GM18519 (cell line): Measurements from ENCODE around the gene HOXC11.

Experiments used
- ATAC-seq: cut with Tn5 transposase; IDR thresholded peaks from one replicate; pipeline ENCODE4 v1.9.1; 2021; ENCODE audit warnings: mild to moderate bottlenecking, moderate library complexity; ENCODE audit not compliant: unreplicated experiment, low FRiP score

The HOXC11 gene

DNA sequence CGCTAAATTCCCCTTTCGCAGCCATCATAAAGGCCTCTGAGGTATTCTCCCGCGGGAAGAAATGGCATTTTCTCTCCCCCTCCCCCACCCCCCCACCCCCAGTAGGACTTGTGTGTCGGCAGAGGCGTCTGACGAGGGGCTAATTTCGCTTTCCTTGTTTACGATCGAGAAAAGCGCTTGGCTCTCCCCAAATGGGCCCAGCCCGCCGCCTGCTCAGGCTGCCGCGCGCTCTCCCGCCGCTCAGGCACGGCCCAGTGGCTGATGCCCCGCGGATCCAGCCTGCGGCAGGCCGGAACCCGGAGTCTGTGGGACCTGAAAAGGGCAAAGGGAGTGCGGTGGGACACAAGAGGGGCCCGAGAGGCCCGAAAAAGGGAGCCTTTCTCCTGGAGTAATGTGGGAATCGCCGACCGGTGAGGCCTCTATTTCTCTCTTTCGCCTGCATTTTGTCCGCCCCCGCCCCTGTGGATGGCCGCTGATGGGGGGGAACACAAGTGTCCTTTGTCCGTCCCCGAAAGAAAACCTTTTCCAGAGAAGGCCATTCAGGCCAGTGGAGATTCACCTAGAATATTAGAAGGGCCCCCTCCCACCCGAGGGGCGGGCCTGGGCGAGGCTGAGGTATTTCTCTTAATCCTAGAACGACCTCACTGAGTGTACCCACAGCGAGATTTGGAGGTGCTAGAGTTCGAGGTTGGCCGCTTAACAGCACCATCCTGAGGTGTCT lies 46.3 kb downstream of the HOXC11 start:
- no peak for ATAC-seq

DNA sequence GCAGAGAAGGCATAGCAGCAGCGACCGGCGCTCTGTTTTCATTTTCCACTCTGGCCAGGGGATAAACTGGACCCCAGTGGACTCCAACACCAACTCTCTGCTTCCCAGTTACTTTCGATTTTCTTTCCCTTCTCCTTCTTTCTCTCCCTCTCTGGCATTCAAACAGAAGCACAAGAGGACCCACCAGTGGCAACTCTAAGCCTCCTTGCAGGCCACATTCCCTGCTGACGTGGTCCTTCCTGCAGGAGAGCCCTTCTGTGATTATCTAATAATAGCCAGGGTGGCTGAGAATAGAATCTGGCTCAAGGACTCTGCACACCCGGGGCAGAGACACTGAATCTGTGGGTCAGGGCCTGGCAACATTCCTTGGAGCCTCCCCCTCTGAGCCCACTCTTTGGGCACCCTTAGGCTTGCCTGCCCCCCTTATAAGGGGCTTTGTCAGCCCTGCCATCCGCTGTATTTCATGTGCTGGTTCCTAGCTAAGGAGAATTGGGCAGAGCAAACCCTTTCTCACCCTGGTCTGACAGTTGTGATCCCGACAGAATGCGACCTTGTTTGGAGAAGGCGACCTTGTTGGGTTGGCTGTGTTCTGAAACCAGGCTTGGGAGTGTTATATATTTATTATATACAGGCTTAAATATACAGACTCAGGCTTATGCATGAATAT lies 47.1 kb downstream of the HOXC11 start:
- ATAC-seq = no peak

DNA sequence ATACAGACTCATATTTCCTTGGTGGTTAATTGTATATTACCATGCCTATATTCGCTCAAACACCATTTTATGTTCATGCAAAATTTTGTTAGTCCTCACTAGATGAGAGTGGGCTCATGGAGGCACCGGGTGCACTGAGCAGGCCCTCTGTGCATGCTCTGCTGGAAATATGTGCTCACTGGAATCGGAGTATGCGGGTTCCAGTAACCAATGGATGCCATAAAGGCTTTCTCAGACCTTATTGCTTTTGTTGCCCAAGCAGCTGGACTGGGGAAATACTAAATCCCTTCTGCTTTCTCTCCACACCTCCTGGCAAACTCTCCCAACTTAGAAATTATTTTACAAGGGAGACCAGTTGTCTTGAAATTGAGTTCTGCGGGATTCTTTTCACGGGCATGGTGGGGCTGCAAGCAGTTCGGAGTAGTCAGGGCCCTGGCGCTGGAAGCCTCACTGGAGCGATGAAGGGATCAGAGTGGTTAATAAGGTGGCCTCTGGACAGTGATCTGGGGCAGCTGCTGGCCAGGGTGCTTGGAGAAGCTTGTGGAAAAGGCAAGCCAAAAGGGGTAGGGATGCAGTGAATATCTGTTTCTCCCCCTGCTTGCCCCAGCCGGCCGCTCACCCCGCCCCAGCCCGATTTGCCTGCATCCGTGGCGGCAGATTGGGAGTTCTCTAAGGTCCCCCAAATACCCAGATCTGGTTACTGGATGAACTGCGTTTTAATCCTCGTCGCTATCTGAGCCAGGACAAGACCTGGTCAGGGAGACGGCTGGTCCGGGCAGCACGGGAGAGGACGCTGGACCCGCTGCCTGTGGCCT lies 47.9 kb downstream of the HOXC11 start:
- ATAC-seq = no peak

DNA sequence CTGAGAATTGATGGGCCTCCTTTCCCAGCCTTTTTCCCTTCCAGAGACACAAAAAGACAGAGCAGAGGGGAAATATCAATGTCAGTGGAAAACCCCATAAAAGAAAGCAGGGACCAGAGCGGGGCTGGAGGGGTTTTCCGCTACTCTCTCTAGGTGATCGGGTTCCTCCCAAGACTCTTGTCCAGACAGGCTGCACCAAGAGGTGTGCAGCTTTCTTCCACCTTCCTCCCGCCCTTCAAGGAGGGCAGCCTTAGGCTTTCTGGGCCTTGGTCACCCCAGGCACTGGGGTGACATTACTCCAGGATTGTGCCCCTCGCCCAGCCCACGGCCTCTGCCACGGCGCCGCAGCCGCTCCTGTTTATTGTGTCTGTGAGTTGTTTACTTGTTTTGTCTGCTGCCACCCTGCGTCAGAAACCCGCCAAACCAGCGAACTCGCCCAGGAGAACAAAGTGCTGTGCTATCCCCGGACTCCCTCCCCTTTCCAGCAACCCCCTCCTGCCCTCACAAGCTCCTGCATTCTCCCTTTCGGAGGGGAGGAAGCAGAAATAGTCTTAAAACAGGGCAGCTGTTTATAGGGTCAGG lies 48.6 kb downstream of the HOXC11 start:
- ATAC-seq = no peak

DNA sequence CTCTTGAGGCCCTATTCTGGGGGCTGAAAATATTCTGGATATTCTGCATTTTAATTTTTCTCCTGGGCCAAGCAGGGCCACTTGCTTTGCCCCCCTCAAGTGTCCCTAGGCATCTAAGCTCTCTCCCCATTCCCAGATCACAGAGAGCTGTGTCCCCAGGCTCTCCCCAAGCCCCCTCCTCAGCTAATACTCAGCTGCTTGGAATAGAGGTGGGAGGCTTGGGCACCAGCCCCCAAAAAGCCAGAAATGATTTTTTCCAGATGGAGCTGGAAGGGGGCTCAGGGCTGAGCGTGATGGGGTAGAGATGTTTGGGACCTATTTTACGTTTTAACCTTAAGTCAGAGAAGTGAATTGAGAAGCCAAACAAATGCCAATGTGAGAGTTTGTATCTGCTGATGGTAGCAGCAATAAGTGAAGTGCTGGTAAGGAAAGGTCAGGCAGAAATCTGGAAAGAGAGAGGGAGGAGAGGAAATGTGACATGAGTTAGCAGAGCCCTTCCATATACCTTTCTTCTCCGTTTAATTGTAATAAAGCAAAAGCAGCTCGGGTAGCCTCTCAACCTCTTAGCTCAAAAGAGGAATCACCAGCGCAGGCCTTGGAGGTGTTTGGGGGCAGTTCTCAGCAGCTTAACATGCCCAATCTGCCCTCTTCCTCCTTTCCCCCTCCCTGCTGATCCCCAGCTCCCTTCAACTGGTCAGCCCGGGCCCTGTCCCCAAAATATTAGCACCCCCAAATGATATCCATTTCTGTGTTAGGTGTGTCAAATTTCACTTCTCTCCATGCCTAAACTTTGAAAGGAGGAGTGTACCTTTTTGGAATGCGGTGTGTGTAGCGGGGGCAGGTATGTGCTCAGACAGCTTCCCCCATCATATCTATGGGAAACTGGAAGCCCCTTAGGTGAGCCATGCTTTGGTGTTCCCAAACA lies 50.3 kb downstream of the HOXC11 start:
- ATAC-seq = no peak

DNA sequence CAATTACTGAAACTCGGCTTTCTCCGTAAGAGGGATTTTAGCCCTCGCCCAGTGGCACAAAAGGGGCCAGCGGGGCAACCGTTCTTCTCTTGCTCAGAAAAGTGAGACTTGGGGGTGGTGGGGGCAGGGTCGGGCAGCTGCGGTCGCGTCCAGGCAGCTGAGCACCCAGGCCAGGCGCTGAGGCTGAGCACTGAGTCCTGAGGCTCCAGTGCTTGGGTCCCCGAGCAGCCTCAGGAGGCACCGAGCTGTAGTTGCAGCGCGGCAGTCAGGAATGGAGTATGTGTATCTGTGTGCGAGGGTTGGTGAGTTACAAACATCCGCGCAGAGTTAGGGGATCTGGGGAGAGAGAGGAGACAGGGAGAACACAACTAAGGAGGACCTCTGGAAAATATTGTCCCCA lies 51.2 kb downstream of the HOXC11 start:
- no peak for ATAC-seq

DNA sequence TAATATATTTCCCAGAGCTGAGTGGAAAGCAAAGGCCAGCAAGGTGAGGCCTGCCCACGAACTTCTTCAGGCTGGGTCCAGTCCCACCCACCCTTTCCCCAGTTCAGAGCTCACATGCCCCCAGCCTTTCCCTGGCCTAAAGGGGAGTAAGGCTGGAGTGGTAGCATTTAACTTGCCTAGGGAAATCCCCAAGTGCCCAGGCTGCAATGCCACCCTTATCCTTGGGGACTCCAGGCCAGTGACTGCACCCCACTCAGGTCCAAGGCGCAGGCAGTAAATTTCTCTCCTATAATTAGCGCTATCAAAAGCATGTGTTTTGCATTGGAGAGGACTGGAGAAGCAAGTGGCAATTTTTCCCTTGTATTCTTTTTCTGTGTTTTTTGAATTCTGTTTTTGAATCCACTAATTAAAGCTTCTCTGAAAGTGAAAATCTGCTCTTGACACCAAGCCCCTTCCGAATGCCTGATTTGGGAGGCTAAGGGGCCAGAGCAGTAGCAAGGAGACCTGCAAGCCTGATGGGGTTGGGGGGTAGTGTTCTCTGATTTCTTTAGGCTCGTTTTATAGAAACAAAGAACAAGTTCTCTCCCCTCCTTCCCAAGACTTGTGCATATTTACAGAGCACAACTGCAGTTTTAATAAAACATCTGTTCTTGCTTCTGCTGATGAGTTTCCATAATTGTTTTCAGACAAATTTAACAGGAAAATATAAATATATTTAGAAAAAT lies 51.8 kb downstream of the HOXC11 start:
- ATAC-seq = no peak

DNA sequence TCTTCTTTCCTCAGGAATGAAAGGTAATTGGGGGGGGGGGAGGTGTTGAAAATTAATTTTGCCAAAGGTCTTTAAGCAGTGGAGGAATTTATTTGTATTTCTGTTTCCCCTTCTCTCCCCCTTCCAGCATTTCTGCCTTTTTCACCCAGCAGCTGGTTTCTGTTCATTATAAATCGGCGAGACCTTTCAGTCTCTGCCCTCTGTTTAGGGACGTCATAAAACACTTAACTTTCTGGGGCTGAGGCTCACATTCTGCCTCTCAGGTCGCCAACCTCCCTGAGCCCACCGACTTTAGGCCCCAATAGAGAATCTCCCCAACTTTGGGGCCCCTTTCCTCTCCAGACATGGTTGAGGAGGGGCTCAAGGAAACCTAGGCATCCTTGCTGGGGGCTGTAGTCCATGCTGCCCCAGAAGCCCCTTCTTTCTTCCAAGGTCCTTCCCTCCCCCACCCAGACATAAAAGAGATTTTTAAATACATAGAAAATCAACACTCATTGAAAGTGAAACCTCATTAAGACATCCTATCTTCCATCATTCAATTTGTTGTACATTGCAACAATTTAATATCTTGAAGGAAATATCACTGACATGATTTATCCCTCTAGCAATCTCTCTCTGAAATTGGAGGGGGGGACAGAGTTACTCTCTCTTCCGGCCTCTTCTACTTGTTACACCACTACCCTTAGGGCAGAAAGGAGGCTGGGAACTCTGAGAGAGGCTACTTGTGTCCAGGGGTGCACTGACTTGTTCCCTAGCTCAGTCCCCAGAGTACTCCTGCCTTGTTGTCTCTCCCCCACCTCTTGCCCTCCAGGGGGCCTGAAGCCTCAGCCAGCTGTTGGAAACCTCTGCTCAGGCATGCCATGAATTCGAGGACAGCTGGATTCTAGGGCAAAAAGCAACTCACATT lies 52.8 kb downstream of the HOXC11 start:
- no peak for ATAC-seq

DNA sequence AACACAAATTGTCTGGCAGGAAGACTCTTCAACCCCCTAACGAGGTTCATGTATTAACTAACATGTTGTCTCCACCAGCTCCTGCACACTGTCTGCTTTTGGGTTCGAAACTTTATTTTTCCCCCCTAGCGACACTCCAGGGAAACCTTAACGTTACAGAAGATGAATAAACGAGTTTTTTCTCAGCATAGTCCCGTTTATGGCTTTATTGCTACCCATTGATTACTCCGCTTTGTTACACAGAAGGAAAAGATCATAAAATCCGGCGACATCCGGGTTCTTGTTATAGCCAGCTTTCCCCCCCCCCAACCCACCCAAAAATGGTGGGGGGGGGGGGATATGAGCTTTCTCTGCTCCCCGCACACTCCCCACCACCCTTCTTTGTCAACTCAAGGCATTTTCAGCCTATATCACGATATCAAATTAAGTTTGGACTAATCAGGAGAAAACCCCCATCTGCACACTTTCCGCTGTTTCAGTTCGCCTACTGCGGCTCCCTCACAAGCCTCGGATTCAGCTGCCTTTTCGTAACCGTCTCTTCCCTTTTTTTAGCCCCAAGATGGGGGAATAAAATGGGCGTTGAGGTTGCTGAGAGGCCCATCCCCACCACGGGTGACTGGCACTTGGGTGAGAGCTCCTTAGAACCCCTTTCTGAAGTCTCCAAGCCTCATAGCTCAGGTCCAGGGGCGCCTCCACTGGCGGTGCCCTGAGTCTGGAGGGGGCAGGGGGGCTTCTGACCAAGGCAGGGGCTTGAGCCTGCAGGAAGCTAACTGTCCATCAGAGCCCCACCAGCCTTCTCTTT lies 53.9 kb downstream of the HOXC11 start:
- no peak for ATAC-seq
